IMR-90 (cell line): Measurements from ENCODE around the gene HDAC10. TPM values are rescaled to one million over a fixed set of nuclear protein-coding genes. Genes with fewer than 3 reads are reported as not detected.

Experiments used
- ATAC-seq: fragments of 200-7000 bp; cut with Tn5 transposase; 2 replicates; pipeline ENCODE4 v1.9.1; 2020; ENCODE audit warnings: low read depth, mild to moderate bottlenecking, moderate library complexity
- BruUV-seq: library from RNA; stranded (reverse); fragments of 400-500 nt; replicated peaks from 2 replicates; lab custom pipeline; 2021; lab: Mats Ljungman, UMichigan
- CTCF ChIA-PET: fragments of 300-600 bp; formaldehyde crosslinking; extraction: SDS; loops from one replicate; lab custom pipeline; 2021; ENCODE audit warnings: antibody characterized with exemption; lab: Yijun Ruan, JAX
- POLR2A ChIA-PET: fragments of 300-600 bp; sonication (Branson Sonifier 250); formaldehyde crosslinking; loops from one replicate; lab custom pipeline; 2022; ENCODE audit warnings: antibody characterized with exemption; ENCODE audit not compliant: unreplicated experiment; lab: Charles Lee
- DNase-seq: peaks from one replicate; pipeline ENCODE4 v3.0.0; 2013
- H2AFZ ChIP-seq: replicated peaks from 2 replicates; pipeline ENCODE3; 2013; ENCODE audit warnings: low read length, mild to moderate bottlenecking; ENCODE audit not compliant: poor library complexity
- H2AK5ac ChIP-seq: 2 replicates; pipeline ENCODE4 v1.6.1; 2013; ENCODE audit warnings: low read depth, low read length, inconsistent platforms
- H2AK9ac ChIP-seq: replicated peaks from 2 replicates; pipeline ENCODE3; 2013; ENCODE audit warnings: mild to moderate bottlenecking, low read depth, low read length, moderate library complexity; ENCODE audit not compliant: poor library complexity
- H2BK120ac ChIP-seq: 2 replicates; pipeline ENCODE4 v1.6.1; 2013; ENCODE audit warnings: low read depth, low read length, inconsistent platforms
- H2BK15ac ChIP-seq: 3 replicates; pipeline ENCODE4 v1.6.1; 2013; ENCODE audit warnings: low read depth, low read length, inconsistent platforms
- H2BK20ac ChIP-seq: 2 replicates; pipeline ENCODE4 v1.6.1; 2013; ENCODE audit warnings: low read depth, mild to moderate bottlenecking, inconsistent platforms, low read length, moderate library complexity
- H2BK5ac ChIP-seq: 2 replicates; pipeline ENCODE4 v1.6.1; 2013; ENCODE audit warnings: mild to moderate bottlenecking, low read depth, low read length, inconsistent platforms; ENCODE audit not compliant: poor library complexity, severe bottlenecking
- H3K14ac ChIP-seq: replicated peaks from 2 replicates; pipeline ENCODE4 v1.6.1; 2013; ENCODE audit warnings: low read depth, low read length, inconsistent platforms
- H3K18ac ChIP-seq: 2 replicates; pipeline ENCODE4 v1.6.1; 2013; ENCODE audit warnings: low read depth, low read length, control low read depth
- H3K23ac ChIP-seq: 2 replicates; pipeline ENCODE4 v1.6.1; 2013; ENCODE audit warnings: low read depth, low read length, inconsistent platforms
- H3K27ac ChIP-seq: 2 replicates; pipeline ENCODE4 v1.5.1; 2013; ENCODE audit warnings: mild to moderate bottlenecking, control low read depth, low read length; ENCODE audit not compliant: insufficient read depth
- H3K27me3 ChIP-seq: 2 replicates; pipeline ENCODE4 v1.6.1; 2013; ENCODE audit warnings: low read length; ENCODE audit not compliant: control insufficient read depth, insufficient read depth
- H3K36me3 ChIP-seq: 2 replicates; pipeline ENCODE4 v1.6.1; 2013; ENCODE audit warnings: low read length, mixed read lengths; ENCODE audit not compliant: control insufficient read depth, insufficient read depth
- H3K4ac ChIP-seq: 2 replicates; pipeline ENCODE4 v1.6.1; 2013; ENCODE audit warnings: low read depth, low read length, inconsistent platforms
- H3K4me1 ChIP-seq: 2 replicates; pipeline ENCODE4 v1.6.1; 2013; ENCODE audit warnings: low read length, mixed read lengths; ENCODE audit not compliant: control insufficient read depth, insufficient read depth
- H3K4me2 ChIP-seq: 2 replicates; pipeline ENCODE4 v1.6.1; 2013; ENCODE audit warnings: low read depth, mild to moderate bottlenecking, control low read depth, low read length, moderate library complexity
- H3K4me3 ChIP-seq: 2 replicates; pipeline ENCODE4 v1.5.1; 2013; ENCODE audit warnings: low read depth, mild to moderate bottlenecking, control low read depth, low read length, moderate library complexity; ENCODE audit not compliant: insufficient read depth
- H3K56ac ChIP-seq: 2 replicates; pipeline ENCODE4 v1.6.1; 2013; ENCODE audit warnings: low read length, inconsistent platforms; ENCODE audit not compliant: insufficient read depth; ENCODE audit errors: extremely low read depth
- H3K79me1 ChIP-seq, 2 experiments: 2 replicates each; pipeline ENCODE4 v1.6.1; 2013; ENCODE audit warnings: low read length in 2 of 2, inconsistent platforms in 1 of 2, low read depth in 1 of 2
- H3K9ac ChIP-seq: 2 replicates; pipeline ENCODE4 v1.6.1; 2013; ENCODE audit warnings: low read depth, low read length, control low read depth
- H3K9me1 ChIP-seq: 2 replicates; pipeline ENCODE4 v1.6.1; 2013; ENCODE audit warnings: low read length, inconsistent platforms; ENCODE audit not compliant: insufficient read depth
- H3K9me3 ChIP-seq: 2 replicates; pipeline ENCODE4 v1.6.1; 2013; ENCODE audit warnings: low read length; ENCODE audit not compliant: control insufficient read depth, insufficient read depth
- H4K20me1 ChIP-seq: 2 replicates; pipeline ENCODE4 v1.6.1; 2013; ENCODE audit warnings: low read length, inconsistent platforms; ENCODE audit not compliant: insufficient read depth
- H4K5ac ChIP-seq: 2 replicates; pipeline ENCODE4 v1.6.1; 2013; ENCODE audit warnings: mild to moderate bottlenecking, low read depth, low read length, control low read depth
- H4K8ac ChIP-seq, 2 experiments: 2 replicates each; pipeline ENCODE4 v1.6.1; 2013; ENCODE audit warnings: low read depth in 2 of 2, low read length in 2 of 2, control low read depth in 1 of 2, inconsistent platforms in 1 of 2
- H4K91ac ChIP-seq: 2 replicates; pipeline ENCODE4 v1.6.1; 2013; ENCODE audit warnings: low read depth, low read length, inconsistent platforms; ENCODE audit not compliant: insufficient read depth
- CEBPB ChIP-seq: IDR thresholded peaks from 2 replicates; pipeline ENCODE4 v1.6.1; 2012; ENCODE audit warnings: low read depth, low read length, improper control_type of control experiment
- CTCF ChIP-seq: conservative IDR thresholded peaks from 2 replicates; pipeline ENCODE4 v1.5.1; 2012; ENCODE audit warnings: mild to moderate bottlenecking, low read depth, low read length, improper control_type of control experiment
- FOS ChIP-seq: fragments of 150-350 bp; IDR thresholded peaks from 2 replicates; pipeline ENCODE4 v1.6.1; 2016; ENCODE audit warnings: low read depth, low read length
- MAFK ChIP-seq: IDR thresholded peaks from 2 replicates; pipeline ENCODE4 v1.6.1; 2012; ENCODE audit warnings: low read depth, low read length, improper control_type of control experiment
- MXI1 ChIP-seq: IDR thresholded peaks from 2 replicates; pipeline ENCODE4 v1.6.1; 2012; ENCODE audit warnings: low read depth, mild to moderate bottlenecking, low read length, moderate library complexity, borderline replicate concordance
- NFE2L2 ChIP-seq: fragments of 150-350 bp; IDR thresholded peaks from 2 replicates; pipeline ENCODE4 v1.6.1; 2016; ENCODE audit warnings: low read depth, mild to moderate bottlenecking, low read length
- RFX5 ChIP-seq: IDR thresholded peaks from 2 replicates; pipeline ENCODE4 v1.8.0; 2012; ENCODE audit warnings: low read depth, mild to moderate bottlenecking, low read length, moderate library complexity
- SMC3 ChIP-seq: fragments of 150-350 bp; IDR thresholded peaks from 2 replicates; pipeline ENCODE4 v1.6.1; 2016; ENCODE audit warnings: low read depth, mild to moderate bottlenecking, antibody characterized with exemption, low read length, moderate library complexity
- WGBS, 2 experiments: methylation state at CpG; one replicate each; pipeline versions ENCODE4 v1.1.5 to v1.1.7; 2013; ENCODE audit warnings: missing lambda C conversion rate in 2 of 2; ENCODE audit not compliant: insufficient read length in 1 of 2; ENCODE audit errors: extremely low coverage in 2 of 2; 5-methylcytosine and 5-hydroxymethylcytosine counted together
- dilution Hi-C: fragments of 300-500 bp; cut with HindIII; formaldehyde crosslinking; loops from one replicate; pipeline ENCODE4 v1.14.3; 2018; ENCODE audit warnings: low sequenced_read_pairs; ENCODE audit not compliant: unreplicated experiment
- in situ Hi-C: fragments of 300-500 bp; cut with MboI; formaldehyde crosslinking; loops from 3 replicates; pipeline ENCODE4 v1.14.3; 2019; ENCODE audit warnings: low sequenced_read_pairs, inconsistent platforms, mixed read lengths
- intact Hi-C: fragments of 100-400 bp; cut with micrococcal nuclease; formaldehyde crosslinking; loops from 2 replicates; pipeline ENCODE4 v1.10.0; 2022
- polyA plus RNA-seq, 3 experiments: library from polyadenylated mRNA; depleted of rRNA; stranded (reverse); fragments of >200 nt; gene quantifications; 2 replicates each; pipeline ENCODE4 v1.2.3, GENCODE V29; 2012; ENCODE audit warnings: low replicate concordance in 1 of 3
- total RNA-seq: library from RNA; depleted of rRNA; stranded (reverse); fragments of >200 nt; gene quantifications from 2 replicates; pipeline ENCODE4 v1.2.3, GENCODE V29; 2012
- TF ChIP-seq, protein P1 (sequence below): fragments of 150-350 bp; IDR thresholded peaks from 2 replicates; pipeline ENCODE4 v1.6.1; 2016; ENCODE audit warnings: low read depth, mild to moderate bottlenecking, low read length, moderate library complexity, borderline replicate concordance
- TF ChIP-seq, protein P2 (sequence below): fragments of 150-350 bp; IDR thresholded peaks from 2 replicates; pipeline ENCODE4 v1.6.1; 2017; ENCODE audit warnings: mild to moderate bottlenecking, antibody characterized with exemption, low read length, low read depth

Gene HDAC10
- total and polyA plus RNA-seq, 2 of the 4 experiments (the other 2 are of a cell fraction), result 3.9 to 35.7 TPM

- Histone ChIP-seq H4K91ac (no peak overlapping the region), H2BK5ac (no peak overlapping the region), H3K4me1 (no peaks in the 10 kb centered on the region), H2BK20ac (no peak overlapping the region), H2BK15ac (no peak overlapping the region), H3K4me3 (no peak overlapping the region), H3K4me2 (no peak overlapping the region), H3K27me3 (no peaks in the 10 kb centered on the region), H3K9ac (no peak overlapping the region), H4K8ac (no peak overlapping the region), H2BK120ac (no peak overlapping the region), H4K5ac (no peak overlapping the region), H3K4ac (no peak overlapping the region), H3K27ac (no peak overlapping the region), H3K56ac (no peak overlapping the region), H3K23ac (no peak overlapping the region), H3K9me3 (no peaks in the 10 kb centered on the region), H2AK9ac (no peak overlapping the region), H3K18ac (no peak overlapping the region), H3K36me3 (peaks cover 38% of the 10 kb centered on the region), H3K14ac (no peak overlapping the region), H3K79me1 (peaks cover 9 to 47% of the 10 kb centered on the region in 2 experiments), H2AK5ac (no peak overlapping the region), H4K20me1 (peaks cover 34% of the 10 kb centered on the region), H3K9me1 (peaks cover 14% of the 10 kb centered on the region), H2AFZ (no peak overlapping the region)
- DNase-seq (no peak), ATAC-seq (no peak)
- CTCF ChIA-PET, result no interaction called here
- POLR2A ChIA-PET, result no interaction called here
- intact Hi-C loops (no loop called here), dilution Hi-C loops (no loop called here), in situ Hi-C loops (no loop called here)
- 92% methylated on average over 9 of the region's 20 CpGs; no CpG with 5 or more reads in 1 of the 2 experiments for WGBS, 2 experiments
- BruUV-seq, result no TSS peak
- TF ChIP-seq CTCF, result no peak
- TF ChIP-seq NFE2L2, result no peak
- TF ChIP-seq, protein P1, sequence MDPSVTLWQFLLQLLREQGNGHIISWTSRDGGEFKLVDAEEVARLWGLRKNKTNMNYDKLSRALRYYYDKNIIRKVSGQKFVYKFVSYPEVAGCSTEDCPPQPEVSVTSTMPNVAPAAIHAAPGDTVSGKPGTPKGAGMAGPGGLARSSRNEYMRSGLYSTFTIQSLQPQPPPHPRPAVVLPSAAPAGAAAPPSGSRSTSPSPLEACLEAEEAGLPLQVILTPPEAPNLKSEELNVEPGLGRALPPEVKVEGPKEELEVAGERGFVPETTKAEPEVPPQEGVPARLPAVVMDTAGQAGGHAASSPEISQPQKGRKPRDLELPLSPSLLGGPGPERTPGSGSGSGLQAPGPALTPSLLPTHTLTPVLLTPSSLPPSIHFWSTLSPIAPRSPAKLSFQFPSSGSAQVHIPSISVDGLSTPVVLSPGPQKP, result no peak
- TF ChIP-seq, protein P2, sequence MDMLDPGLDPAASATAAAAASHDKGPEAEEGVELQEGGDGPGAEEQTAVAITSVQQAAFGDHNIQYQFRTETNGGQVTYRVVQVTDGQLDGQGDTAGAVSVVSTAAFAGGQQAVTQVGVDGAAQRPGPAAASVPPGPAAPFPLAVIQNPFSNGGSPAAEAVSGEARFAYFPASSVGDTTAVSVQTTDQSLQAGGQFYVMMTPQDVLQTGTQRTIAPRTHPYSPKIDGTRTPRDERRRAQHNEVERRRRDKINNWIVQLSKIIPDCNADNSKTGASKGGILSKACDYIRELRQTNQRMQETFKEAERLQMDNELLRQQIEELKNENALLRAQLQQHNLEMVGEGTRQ, result no peak
- TF ChIP-seq RFX5, result no peak
- TF ChIP-seq CEBPB, result no peak
- no peak for TF ChIP-seq FOS
- no peak for TF ChIP-seq SMC3
- TF ChIP-seq MAFK, result no peak
- no peak for TF ChIP-seq MXI1
Observed at GRCh38 chr22:50232481-50233151, 18.4 kb downstream of the HDAC10 start.
